ENCODE measurements around the gene PLGRKT.
"Not testable (repeated sequence)": the region's sequence is repeated elsewhere in the genome, so short reads cannot be mapped to it uniquely, and the experiment has no call there.

The PLGRKT gene

DNA sequence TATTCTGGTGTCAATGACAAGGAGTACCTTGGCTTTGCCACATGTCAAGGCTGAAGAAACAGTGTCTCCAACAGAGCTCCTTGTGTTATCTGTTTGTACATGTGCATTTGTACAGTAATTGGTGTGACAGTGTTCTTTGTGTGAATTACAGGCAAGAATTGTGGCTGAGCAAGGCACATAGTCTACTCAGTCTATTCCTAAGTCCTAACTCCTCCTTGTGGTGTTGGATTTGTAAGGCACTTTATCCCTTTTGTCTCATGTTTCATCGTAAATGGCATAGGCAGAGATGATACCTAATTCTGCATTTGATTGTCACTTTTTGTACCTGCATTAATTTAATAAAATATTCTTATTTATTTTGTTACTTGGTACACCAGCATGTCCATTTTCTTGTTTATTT lies 32.4 kb upstream of the PLGRKT start:
- Mint-ChIP-seq H3K27me3 (ENCODE audit: low read depth, poor library complexity) (peaks cover 8% of the 10 kb centered on the region), H3K9me3 (peaks cover 7% of the 10 kb centered on the region), H3K4me1 (no peaks in the 10 kb centered on the region), H3K27ac (no peak overlapping the region), H3K36me3 (ENCODE audit: low read depth) (no peaks in the 10 kb centered on the region), H3K4me3 (no peak overlapping the region)
- TF ChIP-seq, protein P1, sequence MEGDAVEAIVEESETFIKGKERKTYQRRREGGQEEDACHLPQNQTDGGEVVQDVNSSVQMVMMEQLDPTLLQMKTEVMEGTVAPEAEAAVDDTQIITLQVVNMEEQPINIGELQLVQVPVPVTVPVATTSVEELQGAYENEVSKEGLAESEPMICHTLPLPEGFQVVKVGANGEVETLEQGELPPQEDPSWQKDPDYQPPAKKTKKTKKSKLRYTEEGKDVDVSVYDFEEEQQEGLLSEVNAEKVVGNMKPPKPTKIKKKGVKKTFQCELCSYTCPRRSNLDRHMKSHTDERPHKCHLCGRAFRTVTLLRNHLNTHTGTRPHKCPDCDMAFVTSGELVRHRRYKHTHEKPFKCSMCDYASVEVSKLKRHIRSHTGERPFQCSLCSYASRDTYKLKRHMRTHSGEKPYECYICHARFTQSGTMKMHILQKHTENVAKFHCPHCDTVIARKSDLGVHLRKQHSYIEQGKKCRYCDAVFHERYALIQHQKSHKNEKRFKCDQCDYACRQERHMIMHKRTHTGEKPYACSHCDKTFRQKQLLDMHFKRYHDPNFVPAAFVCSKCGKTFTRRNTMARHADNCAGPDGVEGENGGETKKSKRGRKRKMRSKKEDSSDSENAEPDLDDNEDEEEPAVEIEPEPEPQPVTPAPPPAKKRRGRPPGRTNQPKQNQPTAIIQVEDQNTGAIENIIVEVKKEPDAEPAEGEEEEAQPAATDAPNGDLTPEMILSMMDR (IDR thresholded peaks at IDR 0.05): no peak
- no peak for DNase-seq

GRCh38 chr9:5468850-5469249 lies 31.1 kb upstream of the PLGRKT start:
- TF ChIP-seq, protein P1 (IDR thresholded peaks at IDR 0.05): no peak
- DNase-seq: no peak
- Mint-ChIP-seq H3K36me3 (ENCODE audit: low read depth) (no peaks in the 10 kb centered on the region), H3K27ac (no peak overlapping the region), H3K4me1 (no peaks in the 10 kb centered on the region), H3K4me3 (no peak overlapping the region), H3K9me3 (peaks cover 4% of the 10 kb centered on the region), H3K27me3 (ENCODE audit: low read depth, poor library complexity) (peaks cover 8% of the 10 kb centered on the region)

DNA sequence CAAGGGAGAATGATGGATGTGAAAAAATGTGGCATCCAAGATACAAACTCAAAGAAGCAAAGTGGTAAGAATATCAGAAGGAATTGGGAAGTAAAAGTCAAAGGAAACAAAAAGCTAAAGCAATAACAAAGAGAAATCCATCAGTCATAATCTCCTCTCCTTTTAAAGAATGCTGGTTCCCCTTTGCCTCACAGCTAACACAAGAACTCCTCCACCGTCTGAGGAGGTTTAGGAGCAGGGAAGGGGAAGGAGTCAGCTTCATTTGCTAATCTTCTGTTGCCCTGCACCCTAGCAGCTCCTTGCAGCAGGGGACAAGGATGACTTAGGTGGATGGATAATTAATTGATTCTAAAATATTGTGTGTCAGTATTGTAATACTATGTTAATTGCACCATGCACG lies 29.0 kb upstream of the PLGRKT start:
- Mint-ChIP-seq H3K9me3 (no peaks in the 10 kb centered on the region), H3K27me3 (ENCODE audit: low read depth, poor library complexity) (peaks cover 4% of the 10 kb centered on the region), H3K4me3 (no peak overlapping the region), H3K4me1 (no peaks in the 10 kb centered on the region), H3K27ac (no peak overlapping the region), H3K36me3 (ENCODE audit: low read depth) (no peaks in the 10 kb centered on the region)
- TF ChIP-seq, protein P1 (IDR thresholded peaks at IDR 0.05): no peak
- DNase-seq: no peak

- Mint-ChIP-seq H3K36me3 (ENCODE audit: low read depth) (no peaks in the 10 kb centered on the region), H3K27me3 (ENCODE audit: low read depth, poor library complexity) (peaks cover 4% of the 10 kb centered on the region), H3K4me3 (no peak overlapping the region), H3K27ac (no peak overlapping the region), H3K4me1 (no peaks in the 10 kb centered on the region), H3K9me3 (no peaks in the 10 kb centered on the region)
- TF ChIP-seq, protein P1 (IDR thresholded peaks at IDR 0.05): no peak
- DNase-seq: no peak
These were observed 28.3 kb upstream of the PLGRKT start for GRCh38 chr9:5466005-5466404.

GRCh38 chr9:5464831-5465330 lies 27.2 kb upstream of the PLGRKT start:
- not testable (repeated sequence) for H3K4me3 Mint-ChIP-seq; DNase-seq; H3K9me3 Mint-ChIP-seq; H3K4me1 Mint-ChIP-seq; H3K27ac Mint-ChIP-seq; H3K36me3 Mint-ChIP-seq (ENCODE audit: low read depth); H3K27me3 Mint-ChIP-seq (ENCODE audit: low read depth, poor library complexity)

GRCh38 chr9:5460157-5460556 lies 22.4 kb upstream of the PLGRKT start:
- H3K27ac Mint-ChIP-seq: no peak overlapping the region
- no peaks in the 10 kb centered on the region for H3K9me3 Mint-ChIP-seq
- H3K4me1 Mint-ChIP-seq: no peaks in the 10 kb centered on the region
- H3K27me3 Mint-ChIP-seq (ENCODE audit: low read depth, poor library complexity): no peaks in the 10 kb centered on the region
- TF ChIP-seq, protein P1 (IDR thresholded peaks at IDR 0.05): no peak
- no peak for DNase-seq
- no peaks in the 10 kb centered on the region for H3K36me3 Mint-ChIP-seq (ENCODE audit: low read depth)
- no peak overlapping the region for H3K4me3 Mint-ChIP-seq
